ENCODE data around the gene NINJ1. TPM values are rescaled to one million over a fixed set of nuclear protein-coding genes. Genes with fewer than 3 reads are reported as not detected.

The NINJ1 gene
- total and polyA plus RNA-seq, 2 of the 13 experiments (the other 11 are each of a cell fraction or from before 2014, with no cell fraction given): 81.2 to 92.1 TPM

- Histone ChIP-seq H3K9ac (ENCODE audit: insufficient read depth, low read depth, low read length) (no peak overlapping the region), H3K36me3 (replicated peaks in 1 of 2; ENCODE audit: control insufficient read depth in 1 of 2, insufficient read depth in 2 of 2, low read length in 2 of 2) (no peaks in the 10 kb centered on the region), H3K9me3 (ENCODE audit: low read length) (no peaks in the 10 kb centered on the region), H3K4me3 (replicated peaks in 1 of 3; ENCODE audit: insufficient read depth in 1 of 3, low read depth in 2 of 3, low read length in 3 of 3) (no peak overlapping the region), H2AFZ (ENCODE audit: low read length) (no peak overlapping the region), H4K20me1 (ENCODE audit: insufficient read depth, low read length) (no peaks in the 10 kb centered on the region), H3K4me2 (ENCODE audit: low read depth, low read length) (no peak overlapping the region), H3K4me1 (ENCODE audit: insufficient read depth, low read length) (peaks cover 50% of the 10 kb centered on the region), H3K27me3 (ENCODE audit: control insufficient read depth in 1 of 2, insufficient read depth in 2 of 2, low read length in 2 of 2) (peaks cover 0 to 2% of the 10 kb centered on the region in 2 experiments; a peak in 2 of 5 replicates), H3K27ac (ENCODE audit: extremely low read length, insufficient read depth, low read length) (no peak overlapping the region), H3K79me2 (ENCODE audit: insufficient read depth, low read length) (no peaks in the 10 kb centered on the region)
- 70% methylated on average over 16 of the region's 16 CpGs for WGBS (ENCODE audit: low lambda C conversion rate)
- ChIA-PET CTCF (ENCODE audit: low intra/inter-chr PET ratio, low total read pairs) (no interaction called here), POLR2A (interaction anchor here (1.2 to 2.0 kb wide), 2 partner anchors 22 kb away, joined by 7 to 11 read pairs; partner anchors contain the start of gene NINJ1)
- FAIRE-seq: no peak
- DNase-seq (ENCODE audit: low spot score): no peak
- no peak for TF ChIP-seq HOXA9 (CRISPR knock-in tag; IDR thresholded peaks at IDR 0.05; ENCODE audit: borderline replicate concordance)
- no peak for TF ChIP-seq SOX13 (IDR thresholded peaks at IDR 0.05)
- no peak for TF ChIP-seq SOX13 (CRISPR knock-in tag; conservative IDR thresholded peaks at IDR 0.05 in 1 of 2, IDR thresholded peaks at IDR 0.05 in 1 of 2)
- no peak for TF ChIP-seq ZNF350 (CRISPR knock-in tag; IDR thresholded peaks at IDR 0.05; ENCODE audit: borderline replicate concordance, low read depth)
- no peak for TF ChIP-seq HNF1B (CRISPR knock-in tag; IDR thresholded peaks at IDR 0.05)
- TF ChIP-seq FIP1L1 (IDR thresholded peaks at IDR 0.05; ENCODE audit: borderline replicate concordance, insufficient read depth, low read depth, low read length): no peak
- no peak for TF ChIP-seq ARID2 (CRISPR knock-in tag; IDR thresholded peaks at IDR 0.05; ENCODE audit: borderline replicate concordance)
- TF ChIP-seq ZNF547 (CRISPR knock-in tag; IDR thresholded peaks at IDR 0.05): 0 out of 2 replicates have a peak, but pooled peaks have one; percentile 30
- no peak for ATAC-seq
- intact Hi-C loops (cut with micrococcal nuclease; ENCODE audit: unreplicated experiment): loop anchor here (10.0 kb wide), 1 partner anchor 269 kb away; no protein-coding TSS in a partner anchor
- no TSS peak for BruUV-seq (replicated peaks)
- in situ Hi-C loops (cut with HindIII; ENCODE audit: extremely low pct_ligation_motif_present, low pct_unique_long_range_greater_than_20kb): loop anchor here (25.0 kb wide), 1 partner anchor 281 kb away; no protein-coding TSS in a partner anchor
Measured at GRCh38 chr9:93155716-93156474, 21.8 kb upstream of the NINJ1 start.
